Body of pancreas (tissue), 4 donors: ENCODE measurements around the gene MBP.

Source experiments
- CTCF ChIP-seq, 7 experiments: fragments of 450-650 bp in 4 of 7; fragments of 200-600 bp in 3 of 7; sonication (generic) in 3 of 7; IDR thresholded peaks; one replicate each; pipeline ENCODE4 v1.5.1; 2016 to 2019; ENCODE audit warnings: antibody characterized with exemption in 7 of 7
- POLR2A ChIP-seq, 3 donors: fragments of 450-650 bp; IDR thresholded peaks; one replicate each; pipeline ENCODE4 v1.6.1; 2016; ENCODE audit warnings: antibody characterized with exemption in 3 of 3, mild to moderate bottlenecking in 2 of 3

- TF ChIP-seq CTCF (IDR thresholded peaks at IDR 0.05) (no peak), POLR2A (IDR thresholded peaks at IDR 0.05) (no peak)
Observed at GRCh38 chr18:77181950-77182707, 49.5 kb upstream of the MBP start.
